Skin epidermis (tissue), 12 donors: ENCODE data around the gene RNF225.

Experiments
- H3K27ac ChIP-seq, 21 experiments: fragments of 200-600 bp; sonication (generic) in 11 of 21; one replicate each; pipeline ENCODE4 v1.5.0; 2020; ENCODE audit warnings: mild to moderate bottlenecking in 3 of 21, inconsistent platforms in 2 of 21, moderate library complexity in 2 of 21
- H3K4me3 ChIP-seq, 7 experiments: fragments of 200-600 bp; sonication (generic) in 2 of 7; one replicate each; pipeline ENCODE4 v1.5.0; 2020; ENCODE audit warnings: inconsistent platforms in 2 of 7, mild to moderate bottlenecking in 2 of 7, moderate library complexity in 1 of 7

The RNF225 gene

DNA sequence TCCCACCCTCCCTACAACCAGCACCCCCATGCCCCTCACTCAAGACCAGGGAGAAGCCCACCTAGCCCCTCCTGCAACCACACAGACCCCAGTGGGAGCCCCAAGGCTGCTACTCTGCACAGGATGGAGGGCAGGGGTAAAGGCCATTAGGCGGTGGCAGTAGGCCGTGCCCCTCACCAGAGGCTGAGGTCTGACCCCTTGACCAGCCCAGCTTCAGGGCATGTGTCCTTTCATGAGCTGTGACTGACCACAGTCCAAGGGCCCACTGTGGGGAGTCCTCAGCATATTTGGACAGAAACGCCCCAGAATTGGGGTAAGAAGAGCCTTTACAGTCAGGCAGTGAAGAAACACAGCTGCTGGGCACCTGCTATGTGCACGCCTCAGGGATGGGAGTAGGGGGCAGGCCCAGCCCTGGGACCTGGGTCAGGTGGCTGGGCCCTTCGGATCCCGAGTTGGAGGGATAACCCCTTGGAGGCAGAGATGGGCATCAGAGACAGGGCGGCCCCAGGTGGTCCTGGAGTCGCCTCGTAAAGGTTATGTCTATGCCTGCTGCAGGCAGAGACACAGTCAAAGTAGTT lies 10.1 kb upstream of the RNF225 start:
- Histone ChIP-seq H3K27ac (peak overlapping the region in 20 of 21 experiments; percentile 86 to 99 (median 96)), H3K4me3 (peak overlapping the region in 2 of 7 experiments; percentile 77 to 87)

- peak overlapping the region; percentile 36 to 87 (median 77) for H3K4me3 ChIP-seq
- peak overlapping the region; percentile 81 to 99 (median 95) for H3K27ac ChIP-seq
Observed at GRCh38 chr19:58385891-58386575, 9.4 kb upstream of the RNF225 start.

DNA sequence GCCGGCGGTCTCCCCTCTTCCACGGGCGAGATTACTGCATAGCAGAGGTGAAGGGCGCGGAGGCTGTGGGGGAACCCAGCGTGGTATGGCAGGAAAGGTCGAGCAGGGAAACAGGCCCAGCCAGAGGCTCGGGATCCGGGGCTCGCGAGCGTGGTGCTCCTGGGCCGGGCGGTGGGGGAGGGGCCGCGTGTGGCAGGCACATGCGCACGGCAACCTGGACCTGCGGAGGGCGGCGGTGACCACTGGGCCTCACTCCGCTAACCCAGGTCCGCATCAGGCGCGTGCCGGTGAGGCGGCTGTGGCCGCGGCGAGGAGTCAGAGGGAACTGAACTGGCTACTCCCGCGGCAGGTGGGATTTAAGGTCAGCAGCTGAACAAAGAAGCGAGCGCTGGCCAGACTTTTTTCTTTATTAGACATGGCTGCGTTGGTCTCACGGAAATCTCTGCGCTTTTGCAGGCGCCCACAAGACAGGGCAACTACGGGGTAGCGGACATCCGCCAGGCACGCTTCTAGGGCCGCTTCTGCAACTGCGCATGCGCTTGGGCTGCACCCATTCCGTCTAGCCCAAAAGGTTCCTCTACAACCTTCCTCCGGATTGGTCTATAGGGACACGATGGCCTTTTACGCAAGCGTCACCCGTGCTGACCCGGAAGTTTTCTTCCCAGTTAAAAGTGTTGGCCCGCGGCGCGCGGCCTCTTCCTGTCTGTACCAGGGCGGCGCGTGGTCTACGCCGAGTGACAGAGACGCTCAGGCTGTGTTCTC lies 8.7 kb upstream of the RNF225 start, which contains the start of gene RPS5:
TSS of gene RPS5 (plus strand) at position 694 of the 762 bp plus-strand sequence. CDS start 869 bp downstream, outside the sequence.
- H3K27ac ChIP-seq, result peak within 1 kb of the TSS; percentile 81 to 99 (median 95)

GRCh38 chr19:58387338-58388174 lies 7.9 kb upstream of the RNF225 start:
- peak overlapping the region; percentile 36 to 87 (median 77) for H3K4me3 ChIP-seq
- peak overlapping the region; percentile 33 to 99 (median 95) for H3K27ac ChIP-seq

More for the DNA sequence above, 8.7 kb upstream of the RNF225 start, which contains the start of gene RPS5:
- H3K4me3 ChIP-seq, result peak within 1 kb of the TSS; percentile 36 to 87 (median 77)

GRCh38 chr19:58388175-58388526 lies 7.3 kb upstream of the RNF225 start:
- peak overlapping the region in 4 of 21 experiments; percentile 85 to 99 (median 93) for H3K27ac ChIP-seq

GRCh38 chr19:58392945-58393724 lies 2.3 kb upstream of the RNF225 start:
- H3K27ac ChIP-seq, result no peak overlapping the region
- no peak overlapping the region for H3K4me3 ChIP-seq

More at GRCh38 chr19:58388175-58388526, 7.3 kb upstream of the RNF225 start:
- H3K4me3 ChIP-seq, result peak overlapping the region in 6 of 7 experiments; percentile 36 to 87 (median 76)

DNA sequence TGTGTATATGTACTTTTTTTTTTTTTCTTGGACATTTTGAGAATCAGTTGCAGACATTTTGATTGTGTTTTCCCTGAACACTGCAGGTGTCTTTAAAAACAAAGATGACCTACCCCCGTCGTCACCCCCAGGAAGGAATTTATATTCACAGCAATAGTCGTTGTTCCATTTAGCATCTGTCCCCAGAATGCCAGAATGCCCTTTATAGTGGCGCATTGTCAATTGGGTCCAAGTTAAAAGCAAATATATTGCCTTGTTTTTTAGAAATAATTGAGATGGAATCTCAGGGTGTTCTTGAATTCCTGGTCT lies 1.8 kb upstream of the RNF225 start:
- Histone ChIP-seq H3K27ac (no peak overlapping the region), H3K4me3 (no peak overlapping the region)

DNA sequence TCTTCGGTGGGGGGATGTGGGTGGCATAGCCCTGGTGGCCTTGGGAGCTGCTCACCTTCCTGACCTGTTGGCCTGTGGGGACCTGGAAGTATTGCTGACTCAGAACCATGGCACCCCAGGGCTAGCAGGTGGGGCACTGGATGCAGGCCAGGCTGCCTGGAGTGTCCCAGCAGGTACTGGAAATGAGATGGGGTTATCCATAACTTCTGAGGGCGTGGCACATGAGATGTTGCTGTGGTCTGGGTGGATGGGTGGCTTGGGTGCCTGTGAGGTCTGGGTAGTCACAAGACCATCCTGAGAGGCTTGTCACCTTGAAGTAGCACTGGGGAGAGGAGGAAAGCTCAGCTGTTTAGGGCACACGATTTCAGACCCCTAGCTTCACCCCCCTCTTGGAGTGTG lies 636 bp upstream of the RNF225 start:
- Histone ChIP-seq H3K4me3 (no peak overlapping the region), H3K27ac (peak overlapping the region in 11 of 21 experiments; percentile 10 to 85 (median 52))

GRCh38 chr19:58395979-58396627 lies 647 bp downstream of the RNF225 start:
- Histone ChIP-seq H3K27ac (peak overlapping the region in 18 of 21 experiments; percentile 1 to 85 (median 62)), H3K4me3 (peak overlapping the region in 5 of 7 experiments; percentile 24 to 40 (median 28))

- Histone ChIP-seq H3K4me3 (peak overlapping the region in 4 of 7 experiments; percentile 12 to 40 (median 22)), H3K27ac (peak overlapping the region in 2 of 21 experiments; percentile 16 to 25)
Observed at GRCh38 chr19:58396691-58397532, 1.5 kb downstream of the RNF225 start.

GRCh38 chr19:58397533-58398037 lies 2.1 kb downstream of the RNF225 start:
- Histone ChIP-seq H3K27ac (no peak overlapping the region), H3K4me3 (no peak overlapping the region)

DNA sequence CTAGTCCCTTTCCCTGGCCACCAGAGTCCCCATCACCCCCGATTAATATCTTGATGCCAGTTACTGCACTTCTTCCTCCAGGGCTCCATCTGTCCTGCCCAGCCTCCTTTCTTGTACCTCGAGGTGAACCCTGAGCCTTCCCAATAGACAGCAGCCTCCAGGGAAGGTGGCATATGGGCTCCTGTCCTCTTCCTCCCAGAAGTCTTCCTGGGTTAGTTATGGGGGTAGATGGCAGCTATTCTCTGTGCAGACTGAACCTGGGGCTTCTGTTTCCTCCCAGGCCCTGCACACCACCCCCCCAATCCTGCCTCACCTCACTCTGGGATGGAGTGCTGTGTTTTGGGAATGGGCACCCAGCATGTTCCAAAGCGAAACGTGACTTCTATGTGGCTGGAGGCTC lies 2.6 kb downstream of the RNF225 start:
- Histone ChIP-seq H3K27ac (no peak overlapping the region), H3K4me3 (no peak overlapping the region)

GRCh38 chr19:58398545-58398944 lies 3.1 kb downstream of the RNF225 start:
- no peak overlapping the region for H3K27ac ChIP-seq
- no peak overlapping the region for H3K4me3 ChIP-seq

DNA sequence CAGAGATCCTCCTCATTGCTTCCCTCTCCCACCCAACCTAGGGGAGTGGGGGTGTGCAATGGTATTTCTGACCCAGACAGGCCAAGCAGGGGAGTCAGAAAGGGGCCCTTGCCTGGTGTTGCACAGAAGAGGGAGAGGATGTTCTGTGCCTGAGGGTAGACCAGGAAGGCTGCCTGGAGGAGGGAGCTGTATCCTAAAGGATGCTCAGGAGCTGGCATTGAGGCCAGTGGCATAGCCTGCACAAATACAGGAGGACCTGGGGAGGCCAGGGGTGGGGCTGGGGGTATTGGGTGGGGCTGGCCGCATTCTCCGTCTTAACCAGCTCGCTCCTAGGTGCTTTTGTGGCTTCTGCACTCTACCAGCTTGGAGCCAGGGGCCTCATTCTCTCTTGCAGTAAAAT lies 4.4 kb downstream of the RNF225 start:
- no peak overlapping the region for H3K27ac ChIP-seq
- no peak overlapping the region for H3K4me3 ChIP-seq

- Histone ChIP-seq H3K4me3 (peak overlapping the region; percentile 30 to 60 (median 42)), H3K27ac (peak overlapping the region in 7 of 21 experiments; percentile 20 to 72 (median 54))
Observed at GRCh38 chr19:58400316-58400915, 5.0 kb downstream of the RNF225 start.

- Histone ChIP-seq H3K4me3 (peak overlapping the region; percentile 42 to 60 (median 50)), H3K27ac (peak overlapping the region in 15 of 21 experiments; percentile 20 to 82 (median 63))
Observed at GRCh38 chr19:58400916-58401839, 5.7 kb downstream of the RNF225 start.
